HCT116 (cell line): ENCODE measurements around the gene CDH5. TPM values are rescaled to one million over a fixed set of nuclear protein-coding genes. Genes with fewer than 3 reads are reported as not detected.

Source experiments
- ATAC-seq: fragments of 200-7000 bp; cut with Tn5 transposase; 2 replicates; pipeline ENCODE4 v1.9.1; 2020; ENCODE audit warnings: mild to moderate bottlenecking, moderate library complexity
- BruUV-seq: library from RNA; stranded (reverse); fragments of 400-500 nt; replicated peaks from 2 replicates; lab custom pipeline; 2021; lab: Mats Ljungman, UMichigan
- CTCF ChIA-PET: fragments of 300-600 bp; sonication (Branson Sonifier 250); formaldehyde crosslinking; loops from one replicate; lab custom pipeline; 2021; ENCODE audit warnings: antibody characterized with exemption; lab: Charles Lee
- POLR2A ChIA-PET: fragments of 300-600, 350-600 bp; sonication (Branson Sonifier 250); formaldehyde crosslinking; loops from one replicate; lab custom pipeline; 2021; ENCODE audit warnings: antibody characterized with exemption; lab: Charles Lee
- RAD21 ChIA-PET, 2 experiments: fragments of 300-600 bp; sonication (Branson Sonifier 250); formaldehyde crosslinking; loops; one replicate each; lab custom pipeline; 2023; ENCODE audit warnings: low total read pairs in 2 of 2; ENCODE audit not compliant: uncharacterized antibody in 2 of 2, unreplicated experiment in 2 of 2, low non-redundant PET in 1 of 2; lab: Charles Lee
- DNase-seq: peaks from one replicate; pipeline ENCODE4 v3.0.0-alpha.2; 2010; ENCODE audit warnings: low read depth, low spot score
- H2AFZ ChIP-seq: fragments of 200-600 bp; shearing (Covaris generic), sonication (generic); 2 replicates; pipeline ENCODE4 v1.6.1; 2017; ENCODE audit warnings: low read depth, mixed run types, mixed read lengths, antibody characterized with exemption, low read length; ENCODE audit not compliant: poor library complexity, severe bottlenecking
- H3K27ac ChIP-seq: 2 replicates; pipeline ENCODE4 v1.5.1; 2012; ENCODE audit warnings: low read depth, low read length
- H3K27me3 ChIP-seq: fragments of 200-600 bp; sonication (generic); 2 replicates; pipeline ENCODE4 v1.6.1; 2016; ENCODE audit warnings: mixed run types, low read length, mixed read lengths; ENCODE audit not compliant: insufficient read depth
- H3K36me3 ChIP-seq, 2 experiments: fragments of 200-500 bp in 1 of 2; fragments of 200-600 bp in 1 of 2; sonication (Bioruptor generic) in 1 of 2; sonication (generic) in 1 of 2; 2 replicates each; pipeline versions ENCODE4 v1.5.1 to v1.6.1; 2014 to 2016; ENCODE audit warnings: low read length in 2 of 2, inconsistent platforms in 1 of 2, mixed read lengths in 1 of 2, mixed run types in 1 of 2; ENCODE audit not compliant: insufficient read depth in 2 of 2, control insufficient read depth in 1 of 2
- H3K4me1 ChIP-seq, 2 experiments: fragments of 200-600 bp in 1 of 2; sonication (generic) in 1 of 2; 2 replicates each; pipeline versions ENCODE4 v1.5.1 to v1.6.1; 2012 to 2017; ENCODE audit warnings: low read length in 2 of 2, inconsistent platforms in 1 of 2, mild to moderate bottlenecking in 1 of 2, mixed read lengths in 1 of 2, mixed run types in 1 of 2, moderate library complexity in 1 of 2; ENCODE audit not compliant: insufficient read depth in 2 of 2, control insufficient read depth in 1 of 2
- H3K4me2 ChIP-seq: fragments of 200-600 bp; sonication (generic); 2 replicates; pipeline ENCODE4 v1.6.1; 2017; ENCODE audit warnings: mixed run types, low read length, mixed read lengths
- H3K4me3 ChIP-seq, 2 experiments: fragments of 200-600 bp in 1 of 2; sonication (generic) in 1 of 2; replicated peaks in 1 of 2; 2 replicates each; pipeline ENCODE4 v1.5.1; 2011 to 2016; ENCODE audit warnings: low read length in 2 of 2, control low read depth in 1 of 2, low read depth in 1 of 2, mild to moderate bottlenecking in 1 of 2, mixed read lengths in 1 of 2, mixed run types in 1 of 2
- H3K79me2 ChIP-seq: fragments of 200-600 bp; sonication (generic); 2 replicates; pipeline ENCODE4 v1.6.1; 2017; ENCODE audit warnings: mild to moderate bottlenecking, mixed run types, low read length, moderate library complexity, mixed read lengths; ENCODE audit not compliant: insufficient read depth
- H3K9ac ChIP-seq: fragments of 200-600 bp; sonication (generic); 2 replicates; pipeline ENCODE4 v1.6.1; 2016; ENCODE audit warnings: low read length, mixed read lengths
- H3K9me2 ChIP-seq: fragments of 200-600 bp; sonication (generic), shearing (Covaris generic); 2 replicates; pipeline ENCODE4 v1.6.1; 2017; ENCODE audit warnings: mixed run types, mild to moderate bottlenecking, moderate library complexity; ENCODE audit not compliant: insufficient read depth
- H3K9me3 ChIP-seq, 2 experiments: fragments of 200-500 bp in 1 of 2; fragments of 200-600 bp in 1 of 2; sonication (Bioruptor generic) in 1 of 2; sonication (generic) in 1 of 2; 2 replicates each; pipeline ENCODE4 v1.6.1; 2014 to 2017; ENCODE audit warnings: low read length in 2 of 2, mixed read lengths in 2 of 2, inconsistent platforms in 1 of 2, low read depth in 1 of 2, mild to moderate bottlenecking in 1 of 2, mixed run types in 1 of 2, moderate library complexity in 1 of 2; ENCODE audit not compliant: control insufficient read depth in 1 of 2, insufficient read depth in 1 of 2
- H4K20me1 ChIP-seq: fragments of 200-600 bp; sonication (generic), shearing (Covaris generic); 2 replicates; pipeline ENCODE4 v1.6.1; 2017; ENCODE audit warnings: mixed run types, mild to moderate bottlenecking, moderate library complexity; ENCODE audit not compliant: insufficient read depth
- CBX3 ChIP-seq: IDR thresholded peaks from 2 replicates; pipeline ENCODE4 v1.6.1; 2012; ENCODE audit warnings: low read depth
- EZH2 ChIP-seq: fragments of 200-600 bp; sonication (generic); IDR thresholded peaks from 2 replicates; pipeline ENCODE4 v1.6.1; 2017; ENCODE audit warnings: antibody characterized with exemption, mixed run types
- FOSL1 ChIP-seq: IDR thresholded peaks from 2 replicates; pipeline ENCODE4 v1.6.1; 2012; ENCODE audit warnings: low read depth
- JUND ChIP-seq: IDR thresholded peaks from 2 replicates; pipeline ENCODE4 v1.6.1; 2012
- MAX ChIP-seq: IDR thresholded peaks from 2 replicates; pipeline ENCODE4 v1.6.1; 2012
- POLR2A ChIP-seq: IDR thresholded peaks from 2 replicates; pipeline ENCODE4 v1.7.0; 2011; ENCODE audit warnings: borderline replicate concordance; ENCODE audit not compliant: insufficient read depth, insufficient read length; ENCODE audit errors: extremely low read depth
- SIN3A ChIP-seq: IDR thresholded peaks from 2 replicates; pipeline ENCODE4 v1.6.1; 2012; ENCODE audit warnings: low read depth
- ZNF274 ChIP-seq: fragments of 200-500 bp; sonication (Bioruptor generic); IDR thresholded peaks from 2 replicates; pipeline ENCODE4 v1.6.1; 2014; ENCODE audit warnings: mild to moderate bottlenecking, low read depth, low read length, inconsistent platforms
- intact Hi-C: fragments of 100-400 bp; cut with micrococcal nuclease; formaldehyde crosslinking; loops from 2 replicates; pipeline ENCODE4 v1.10.0; 2022
- total RNA-seq: library from RNA; stranded (reverse); gene quantifications from one replicate; pipeline ENCODE4 v1.2.1, GENCODE V29; 2021; ENCODE audit not compliant: unreplicated experiment
- TF ChIP-seq, protein P1 (sequence below), 3 experiments: fragments of 200-600 bp in 1 of 3; sonication (generic) in 1 of 3; IDR thresholded peaks in 2 of 3; conservative IDR thresholded peaks in 1 of 3; 2 replicates each; pipeline ENCODE4 v1.5.1; 2012 to 2017; ENCODE audit warnings: low read depth in 2 of 3, low read length in 2 of 3, antibody characterized with exemption in 1 of 3, borderline replicate concordance in 1 of 3, control low read depth in 1 of 3, mild to moderate bottlenecking in 1 of 3, mixed read lengths in 1 of 3, mixed run types in 1 of 3, moderate library complexity in 1 of 3; ENCODE audit not compliant: insufficient read depth in 1 of 3

Gene CDH5
- total RNA-seq, 1 experiment from 2014 or later: 0.15 TPM

DNA sequence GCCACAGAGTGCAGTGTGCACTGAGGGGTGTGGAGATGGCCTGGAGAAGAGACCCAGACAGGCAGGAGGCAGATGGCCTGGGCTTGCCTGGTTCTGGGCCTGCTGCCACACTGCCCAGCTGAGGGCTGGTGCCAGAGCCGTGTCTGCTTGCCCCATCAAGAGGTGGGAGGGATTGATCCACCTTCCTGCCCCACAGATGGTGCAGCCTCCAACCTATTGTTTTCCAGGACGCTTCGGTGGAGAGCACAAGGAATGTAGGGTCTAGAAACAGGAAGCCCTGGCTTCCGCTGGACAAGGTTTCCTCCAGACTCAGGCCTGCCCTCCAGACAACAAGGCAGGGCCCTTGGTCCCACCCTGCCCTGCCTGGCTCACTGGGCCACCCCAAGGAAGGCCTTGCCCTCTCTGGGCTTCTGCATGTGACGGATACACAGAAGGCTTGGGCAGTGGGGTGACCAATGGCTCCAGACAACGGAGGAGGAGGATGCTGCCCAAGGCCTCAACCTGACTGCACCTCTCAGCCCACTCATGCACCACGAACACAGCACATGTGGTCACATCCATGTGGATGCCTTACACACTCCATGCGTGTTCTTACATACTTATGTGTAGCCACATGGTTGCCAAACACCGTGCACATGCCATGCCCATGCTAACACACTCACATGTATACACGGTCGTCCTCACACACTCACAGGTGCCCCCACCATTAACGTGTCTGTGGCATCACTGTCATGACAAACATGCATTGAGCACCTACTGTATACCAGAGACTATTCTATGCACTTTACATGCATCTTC is 6.5 kb upstream of the CDH5 start (continued):
- TF ChIP-seq JUND: no peak

- ChIA-PET CTCF (no interaction called here), RAD21 (no interaction called here), POLR2A (no interaction called here)
- no peaks in the 10 kb centered on the region for H3K9me3 ChIP-seq
- ATAC-seq (no peak), DNase-seq (no peak)
- TF ChIP-seq FOSL1: no peak
- TF ChIP-seq, protein P1, sequence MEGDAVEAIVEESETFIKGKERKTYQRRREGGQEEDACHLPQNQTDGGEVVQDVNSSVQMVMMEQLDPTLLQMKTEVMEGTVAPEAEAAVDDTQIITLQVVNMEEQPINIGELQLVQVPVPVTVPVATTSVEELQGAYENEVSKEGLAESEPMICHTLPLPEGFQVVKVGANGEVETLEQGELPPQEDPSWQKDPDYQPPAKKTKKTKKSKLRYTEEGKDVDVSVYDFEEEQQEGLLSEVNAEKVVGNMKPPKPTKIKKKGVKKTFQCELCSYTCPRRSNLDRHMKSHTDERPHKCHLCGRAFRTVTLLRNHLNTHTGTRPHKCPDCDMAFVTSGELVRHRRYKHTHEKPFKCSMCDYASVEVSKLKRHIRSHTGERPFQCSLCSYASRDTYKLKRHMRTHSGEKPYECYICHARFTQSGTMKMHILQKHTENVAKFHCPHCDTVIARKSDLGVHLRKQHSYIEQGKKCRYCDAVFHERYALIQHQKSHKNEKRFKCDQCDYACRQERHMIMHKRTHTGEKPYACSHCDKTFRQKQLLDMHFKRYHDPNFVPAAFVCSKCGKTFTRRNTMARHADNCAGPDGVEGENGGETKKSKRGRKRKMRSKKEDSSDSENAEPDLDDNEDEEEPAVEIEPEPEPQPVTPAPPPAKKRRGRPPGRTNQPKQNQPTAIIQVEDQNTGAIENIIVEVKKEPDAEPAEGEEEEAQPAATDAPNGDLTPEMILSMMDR (IDR thresholded peaks at IDR 0.05 in 2 of 3, conservative IDR thresholded peaks at IDR 0.05 in 1 of 3; ENCODE audit: borderline replicate concordance in 1 of 3, insufficient read depth in 1 of 3, low read depth in 2 of 3, low read length in 2 of 3): no peak
- TF ChIP-seq POLR2A: no peak
- no peak for TF ChIP-seq MAX
- no peak for TF ChIP-seq SIN3A
- no peak for TF ChIP-seq EZH2
- no peak for TF ChIP-seq ZNF274
- TF ChIP-seq CBX3: no peak
- no peak overlapping the region for H2AFZ ChIP-seq
- no peak overlapping the region for H3K4me3 ChIP-seq
- no TSS peak for BruUV-seq
- no peak overlapping the region for H3K4me2 ChIP-seq
- H3K36me3 ChIP-seq: no peaks in the 10 kb centered on the region
- no peak overlapping the region for H3K27ac ChIP-seq
- no peaks in the 10 kb centered on the region for H3K79me2 ChIP-seq
- intact Hi-C loops: no loop called here
- H3K4me1 ChIP-seq: peaks cover 10 to 28% of the 10 kb centered on the region in 2 experiments
- no peaks in the 10 kb centered on the region for H4K20me1 ChIP-seq
- no peaks in the 10 kb centered on the region for H3K9me2 ChIP-seq
- H3K9ac ChIP-seq: no peak overlapping the region
- H3K27me3 ChIP-seq: peaks cover 12% of the 10 kb centered on the region; the same call in 1 of the 2 replicates
These were observed 5.7 kb upstream of the CDH5 start for GRCh38 chr16:66360624-66361324.
